DND-41 (cell line): ENCODE measurements around the gene ZNF592.

Experiments
- ATAC-seq: fragments of 200-7000 bp; cut with Tn5 transposase; 3 replicates; pipeline ENCODE4 v1.9.1; 2021; ENCODE audit warnings: low read depth; ENCODE audit not compliant: insufficient read depth
- DNase-seq: peaks from one replicate; pipeline ENCODE4 v3.0.0-alpha.2; 2020
- H2AFZ ChIP-seq: 2 replicates; pipeline ENCODE4 v1.6.0; 2012; ENCODE audit warnings: low read depth, low read length
- H3K27ac ChIP-seq: 2 replicates; pipeline ENCODE4 v1.5.1; 2012; ENCODE audit warnings: low read length, inconsistent platforms
- H3K27me3 ChIP-seq: fragments of 200-600 bp; sonication (generic); 2 replicates; pipeline ENCODE4 v1.6.0; 2012; ENCODE audit warnings: low read length, mild to moderate bottlenecking, inconsistent platforms; ENCODE audit not compliant: insufficient read depth, poor library complexity
- H3K36me3 ChIP-seq: 2 replicates; pipeline ENCODE4 v1.5.1; 2012; ENCODE audit warnings: low read length, inconsistent platforms; ENCODE audit not compliant: insufficient read depth
- H3K4me1 ChIP-seq: 2 replicates; pipeline ENCODE4 v1.5.1; 2012; ENCODE audit warnings: mild to moderate bottlenecking, low read length; ENCODE audit not compliant: insufficient read depth
- H3K4me2 ChIP-seq: 2 replicates; pipeline ENCODE4 v1.6.0; 2012; ENCODE audit warnings: mild to moderate bottlenecking, moderate library complexity, low read length, inconsistent platforms; ENCODE audit not compliant: insufficient read depth
- H3K4me3 ChIP-seq, 2 experiments: fragments of 200-600 bp in 1 of 2; shearing (Covaris generic) in 1 of 2; 2 replicates each; pipeline ENCODE4 v1.5.1; 2012 to 2016; ENCODE audit warnings: inconsistent platforms in 2 of 2, low read length in 2 of 2, mild to moderate bottlenecking in 2 of 2, low read depth in 1 of 2, moderate library complexity in 1 of 2
- H3K79me2 ChIP-seq: 2 replicates; pipeline ENCODE4 v1.6.0; 2012; ENCODE audit warnings: low read length, inconsistent platforms; ENCODE audit not compliant: insufficient read depth
- H3K9ac ChIP-seq: 2 replicates; pipeline ENCODE4 v1.6.0; 2012; ENCODE audit warnings: low read depth, mild to moderate bottlenecking, inconsistent platforms, low read length, moderate library complexity
- H3K9me3 ChIP-seq: 2 replicates; pipeline ENCODE4 v1.5.1; 2012; ENCODE audit warnings: low read length, moderate library complexity, mild to moderate bottlenecking, inconsistent platforms; ENCODE audit not compliant: insufficient read depth, severe bottlenecking
- H4K20me1 ChIP-seq: 2 replicates; pipeline ENCODE4 v1.6.0; 2012; ENCODE audit warnings: low read length; ENCODE audit not compliant: insufficient read depth
- EZH2 ChIP-seq: IDR thresholded peaks from 3 replicates; pipeline ENCODE4 v1.6.1; 2012; ENCODE audit warnings: borderline replicate concordance, low read depth, mild to moderate bottlenecking, moderate library complexity, low read length, inconsistent platforms; ENCODE audit not compliant: severe bottlenecking
- TF ChIP-seq, protein P1 (sequence below): IDR thresholded peaks from 2 replicates; pipeline ENCODE4 v1.5.1; 2012; ENCODE audit warnings: borderline replicate concordance, low read length, moderate library complexity, mild to moderate bottlenecking; ENCODE audit not compliant: poor library complexity, severe bottlenecking; ENCODE audit errors: extremely low read depth

Gene ZNF592

GRCh38 chr15:84773716-84774115, 25.3 kb downstream of the ZNF592 start:
- Histone ChIP-seq H3K36me3 (peaks cover 39% of the 10 kb centered on the region), H3K4me2 (no peak overlapping the region), H3K4me1 (no peaks in the 10 kb centered on the region), H3K4me3 (no peak overlapping the region), H3K9ac (no peak overlapping the region), H4K20me1 (peaks cover 11% of the 10 kb centered on the region; the same call in 1 of the 2 replicates), H3K27ac (no peak overlapping the region), H3K9me3 (no peaks in the 10 kb centered on the region), H3K27me3 (no peaks in the 10 kb centered on the region), H3K79me2 (peaks cover 81% of the 10 kb centered on the region), H2AFZ (no peak overlapping the region)
- ATAC-seq (no peak), DNase-seq (no peak)
- TF ChIP-seq EZH2 = no peak

- H2AFZ ChIP-seq = no peak overlapping the region
- no peaks in the 10 kb centered on the region for H3K9me3 ChIP-seq
- no peak overlapping the region for H3K9ac ChIP-seq
- H3K79me2 ChIP-seq = peaks cover 75% of the 10 kb centered on the region
- H3K27ac ChIP-seq = no peak overlapping the region
- peaks cover 5% of the 10 kb centered on the region; the same call in 1 of the 2 replicates for H4K20me1 ChIP-seq
- no peak for ATAC-seq
- no peak overlapping the region for H3K4me3 ChIP-seq
- H3K4me1 ChIP-seq = no peaks in the 10 kb centered on the region
- no peak for DNase-seq
- H3K4me2 ChIP-seq = no peak overlapping the region
- no peaks in the 10 kb centered on the region for H3K27me3 ChIP-seq
- peaks cover 28% of the 10 kb centered on the region for H3K36me3 ChIP-seq
- no peak for TF ChIP-seq EZH2
- TF ChIP-seq, protein P1, sequence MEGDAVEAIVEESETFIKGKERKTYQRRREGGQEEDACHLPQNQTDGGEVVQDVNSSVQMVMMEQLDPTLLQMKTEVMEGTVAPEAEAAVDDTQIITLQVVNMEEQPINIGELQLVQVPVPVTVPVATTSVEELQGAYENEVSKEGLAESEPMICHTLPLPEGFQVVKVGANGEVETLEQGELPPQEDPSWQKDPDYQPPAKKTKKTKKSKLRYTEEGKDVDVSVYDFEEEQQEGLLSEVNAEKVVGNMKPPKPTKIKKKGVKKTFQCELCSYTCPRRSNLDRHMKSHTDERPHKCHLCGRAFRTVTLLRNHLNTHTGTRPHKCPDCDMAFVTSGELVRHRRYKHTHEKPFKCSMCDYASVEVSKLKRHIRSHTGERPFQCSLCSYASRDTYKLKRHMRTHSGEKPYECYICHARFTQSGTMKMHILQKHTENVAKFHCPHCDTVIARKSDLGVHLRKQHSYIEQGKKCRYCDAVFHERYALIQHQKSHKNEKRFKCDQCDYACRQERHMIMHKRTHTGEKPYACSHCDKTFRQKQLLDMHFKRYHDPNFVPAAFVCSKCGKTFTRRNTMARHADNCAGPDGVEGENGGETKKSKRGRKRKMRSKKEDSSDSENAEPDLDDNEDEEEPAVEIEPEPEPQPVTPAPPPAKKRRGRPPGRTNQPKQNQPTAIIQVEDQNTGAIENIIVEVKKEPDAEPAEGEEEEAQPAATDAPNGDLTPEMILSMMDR = no peak
Observed at GRCh38 chr15:84775867-84776449, 27.6 kb downstream of the ZNF592 start.

DNA sequence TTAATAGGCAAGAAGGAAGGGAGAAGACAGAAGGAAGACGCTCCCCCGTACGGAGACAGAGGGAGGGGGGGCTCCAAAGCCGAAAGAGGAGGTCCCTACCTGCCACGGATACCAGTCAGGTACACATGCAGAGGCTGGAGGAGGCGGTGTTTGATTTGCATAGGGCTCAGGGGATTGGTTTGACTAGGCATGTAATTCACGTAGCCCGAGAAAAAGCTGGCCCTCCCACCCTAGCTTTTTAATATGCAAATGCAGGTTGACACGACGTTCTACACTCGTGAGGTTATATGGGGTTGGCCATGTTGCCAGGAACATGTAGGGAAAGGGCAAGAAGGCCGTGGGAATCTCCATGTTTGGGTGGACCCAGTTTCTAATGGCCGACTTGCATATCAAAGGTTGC, 29.8 kb downstream of the ZNF592 start:
- DNase-seq (no peak), ATAC-seq (no peak)
- Histone ChIP-seq H3K9me3 (no peaks in the 10 kb centered on the region), H3K36me3 (peaks cover 39% of the 10 kb centered on the region), H3K9ac (no peak overlapping the region), H3K4me3 (no peak overlapping the region), H4K20me1 (peaks cover 7% of the 10 kb centered on the region), H3K4me2 (no peak overlapping the region), H3K4me1 (no peaks in the 10 kb centered on the region), H2AFZ (no peak overlapping the region), H3K79me2 (peaks cover 63% of the 10 kb centered on the region), H3K27ac (no peak overlapping the region), H3K27me3 (no peaks in the 10 kb centered on the region)
- TF ChIP-seq EZH2 = no peak
- TF ChIP-seq, protein P1 = no peak

GRCh38 chr15:84780492-84780891, 32.1 kb downstream of the ZNF592 start:
- Histone ChIP-seq H2AFZ (no peak overlapping the region), H3K27ac (no peak overlapping the region), H3K9me3 (no peaks in the 10 kb centered on the region), H3K79me2 (peaks cover 56% of the 10 kb centered on the region), H4K20me1 (peaks cover 17% of the 10 kb centered on the region), H3K27me3 (no peaks in the 10 kb centered on the region), H3K4me2 (no peak overlapping the region), H3K9ac (no peak overlapping the region), H3K36me3 (peaks cover 54% of the 10 kb centered on the region), H3K4me1 (no peaks in the 10 kb centered on the region), H3K4me3 (no peak overlapping the region)
- DNase-seq (no peak), ATAC-seq (no peak)
- no peak for TF ChIP-seq EZH2
- TF ChIP-seq, protein P1 = no peak
